Neural crest cell (in vitro differentiated cells): ENCODE results near the gene PLSCR2. TPM values are rescaled to one million over a fixed set of nuclear protein-coding genes. Genes with fewer than 3 reads are reported as not detected.

ENCODE experiments used
- DNase-seq: peaks from one replicate; pipeline ENCODE4 v3.0.0; 2021; ENCODE audit warnings: low read depth, mixed read lengths, low spot score
- H3K27ac Mint-ChIP-seq: one replicate; pipeline ENCODE4 v1.8.0; 2021; ENCODE audit warnings: mild to moderate bottlenecking, mixed read lengths; ENCODE audit not compliant: unreplicated experiment
- H3K27me3 Mint-ChIP-seq: 2 replicates; pipeline ENCODE4 v1.8.0; 2021; ENCODE audit warnings: low read depth, mild to moderate bottlenecking, mixed read lengths
- H3K36me3 Mint-ChIP-seq: 2 replicates; pipeline ENCODE4 v1.8.0; 2021; ENCODE audit warnings: low read depth, mild to moderate bottlenecking, mixed read lengths
- H3K4me1 Mint-ChIP-seq: 2 replicates; pipeline ENCODE4 v1.8.0; 2021; ENCODE audit warnings: mixed read lengths
- H3K4me3 Mint-ChIP-seq: one replicate; pipeline ENCODE4 v1.8.0; 2021; ENCODE audit warnings: mild to moderate bottlenecking, mixed read lengths
- H3K9me3 Mint-ChIP-seq: 2 replicates; pipeline ENCODE4 v1.8.0; 2021; ENCODE audit warnings: mixed read lengths
- CTCF ChIP-seq: fragments of 200-600 bp; sonication (generic); conservative IDR thresholded peaks from 2 replicates; pipeline ENCODE4 v1.5.0; 2021; ENCODE audit warnings: antibody characterized with exemption, mild to moderate bottlenecking
- total RNA-seq: library from RNA; stranded (reverse); gene quantifications from 2 replicates; pipeline ENCODE4 v1.2.1, GENCODE V29; 2021

The PLSCR2 gene
- total RNA-seq, 1 donor from 2014 or later: not detected

- Mint-ChIP-seq H3K4me3 (no peak overlapping the region), H3K27ac (no peak overlapping the region), H3K36me3 (no peaks in the 10 kb centered on the region), H3K4me1 (no peaks in the 10 kb centered on the region), H3K9me3 (no peaks in the 10 kb centered on the region), H3K27me3 (no peaks in the 10 kb centered on the region)
- no peak for DNase-seq
- TF ChIP-seq CTCF: no peak
Observed at GRCh38 chr3:146473726-146474125, 4.4 kb upstream of the PLSCR2 start.

DNA sequence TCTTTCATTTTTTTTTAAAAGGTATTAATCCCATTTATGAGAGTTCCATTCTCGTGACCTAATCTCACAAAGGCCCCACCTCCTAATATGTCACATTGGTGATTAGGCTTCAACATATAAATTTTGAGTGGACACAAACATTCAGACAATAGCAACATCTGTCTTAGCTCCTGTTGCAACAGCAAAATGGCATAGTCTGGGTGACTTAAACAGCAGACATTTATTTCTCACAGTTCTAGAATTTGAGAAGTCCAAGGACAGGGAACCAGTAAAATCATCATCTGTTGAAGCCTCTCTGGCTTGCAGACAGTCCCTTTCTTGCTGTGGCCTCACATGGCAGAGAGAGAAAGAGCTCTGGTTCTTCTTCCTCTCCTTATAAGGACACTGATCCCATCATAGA is 3.2 kb upstream of the PLSCR2 start:
- H3K27me3 Mint-ChIP-seq: no peaks in the 10 kb centered on the region
- DNase-seq: no peak
- no peaks in the 10 kb centered on the region for H3K4me1 Mint-ChIP-seq
- no peak for TF ChIP-seq CTCF
- H3K4me3 Mint-ChIP-seq: no peak overlapping the region
- no peaks in the 10 kb centered on the region for H3K9me3 Mint-ChIP-seq
- H3K36me3 Mint-ChIP-seq: no peaks in the 10 kb centered on the region
- H3K27ac Mint-ChIP-seq: no peak overlapping the region

GRCh38 chr3:146471012-146471411 is 1.7 kb upstream of the PLSCR2 start:
- Mint-ChIP-seq H3K36me3 (no peaks in the 10 kb centered on the region), H3K27ac (no peak overlapping the region), H3K9me3 (no peaks in the 10 kb centered on the region), H3K4me3 (no peak overlapping the region), H3K4me1 (no peaks in the 10 kb centered on the region), H3K27me3 (no peaks in the 10 kb centered on the region)
- no peak for TF ChIP-seq CTCF
- no peak for DNase-seq

- DNase-seq: no peak
- no peak overlapping the region for H3K27ac Mint-ChIP-seq
- H3K4me3 Mint-ChIP-seq: no peak overlapping the region
- no peaks in the 10 kb centered on the region for H3K27me3 Mint-ChIP-seq
- no peak for TF ChIP-seq CTCF
- no peaks in the 10 kb centered on the region for H3K36me3 Mint-ChIP-seq
- no peaks in the 10 kb centered on the region for H3K4me1 Mint-ChIP-seq
- no peaks in the 10 kb centered on the region for H3K9me3 Mint-ChIP-seq
Observed at GRCh38 chr3:146470425-146470990, 1.1 kb upstream of the PLSCR2 start.

GRCh38 chr3:146468671-146469149 is 651 bp downstream of the PLSCR2 start:
- Mint-ChIP-seq H3K9me3 (peaks cover under 1% of the 10 kb centered on the region), H3K27me3 (no peaks in the 10 kb centered on the region), H3K4me1 (no peaks in the 10 kb centered on the region), H3K4me3 (no peak overlapping the region), H3K36me3 (no peaks in the 10 kb centered on the region), H3K27ac (no peak overlapping the region)
- DNase-seq: no peak
- no peak for TF ChIP-seq CTCF
